SU-DHL-6 (cell line): ENCODE measurements around the gene LOXL1.

Source experiments
- EZH2phosphoT487 ChIP-seq: fragments of 200-600 bp; sonication (generic), shearing (Covaris generic); conservative IDR thresholded peaks from 2 replicates; pipeline ENCODE4 v1.6.1; 2018; ENCODE audit warnings: mild to moderate bottlenecking, antibody characterized with exemption, low read length, moderate library complexity, mixed read lengths
- TF ChIP-seq, protein P1 (sequence below): fragments of 200-600 bp; sonication (generic); IDR thresholded peaks from one replicate; pipeline ENCODE4 v1.5.1; 2017; ENCODE audit warnings: antibody characterized with exemption, mild to moderate bottlenecking, low read length, moderate library complexity; ENCODE audit not compliant: insufficient read depth, poor library complexity, severe bottlenecking

DNA sequence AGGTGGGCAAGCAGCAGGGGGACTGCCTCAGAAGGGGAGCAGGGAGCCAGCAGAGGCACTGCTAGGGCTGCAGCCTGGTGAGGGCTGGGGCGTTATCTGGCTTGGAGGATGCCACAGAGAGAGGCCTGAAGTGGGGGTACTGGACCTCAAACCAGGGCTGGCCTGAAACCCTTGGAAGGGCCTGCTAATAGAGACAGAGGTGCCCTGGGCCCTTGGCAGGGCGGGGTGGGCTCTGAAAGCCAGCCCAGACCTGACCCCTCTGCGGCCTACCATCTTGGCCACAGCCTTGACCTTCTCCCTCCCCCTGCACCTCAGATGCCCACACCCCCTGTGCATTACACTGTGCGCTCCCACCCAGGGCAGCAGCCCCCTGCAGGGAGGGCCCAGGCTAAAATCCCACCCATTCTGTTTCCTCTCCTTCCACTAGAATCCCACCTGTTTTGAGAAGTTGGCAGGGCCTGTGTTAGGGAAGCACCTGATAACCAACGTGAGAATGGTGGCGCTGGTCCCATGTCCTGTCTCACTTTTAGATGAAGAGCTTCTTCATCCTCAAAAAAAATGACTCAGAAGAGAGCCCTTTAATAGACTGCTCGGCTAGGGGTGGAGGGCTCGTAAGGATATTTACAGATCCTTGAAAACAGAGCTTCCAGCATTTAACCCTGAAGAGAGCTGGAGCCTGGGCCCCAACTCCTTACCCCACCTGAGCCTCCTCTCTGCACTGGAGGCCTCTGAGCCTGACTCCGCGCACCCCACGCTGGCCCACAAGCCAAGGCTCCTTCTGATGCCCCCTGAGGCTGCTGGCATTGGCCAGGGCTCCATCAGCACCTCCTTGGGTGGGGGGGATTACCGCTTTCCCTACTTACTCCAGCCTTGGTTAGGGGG lies 29.8 kb downstream of the LOXL1 start:
- TF ChIP-seq, protein P1, sequence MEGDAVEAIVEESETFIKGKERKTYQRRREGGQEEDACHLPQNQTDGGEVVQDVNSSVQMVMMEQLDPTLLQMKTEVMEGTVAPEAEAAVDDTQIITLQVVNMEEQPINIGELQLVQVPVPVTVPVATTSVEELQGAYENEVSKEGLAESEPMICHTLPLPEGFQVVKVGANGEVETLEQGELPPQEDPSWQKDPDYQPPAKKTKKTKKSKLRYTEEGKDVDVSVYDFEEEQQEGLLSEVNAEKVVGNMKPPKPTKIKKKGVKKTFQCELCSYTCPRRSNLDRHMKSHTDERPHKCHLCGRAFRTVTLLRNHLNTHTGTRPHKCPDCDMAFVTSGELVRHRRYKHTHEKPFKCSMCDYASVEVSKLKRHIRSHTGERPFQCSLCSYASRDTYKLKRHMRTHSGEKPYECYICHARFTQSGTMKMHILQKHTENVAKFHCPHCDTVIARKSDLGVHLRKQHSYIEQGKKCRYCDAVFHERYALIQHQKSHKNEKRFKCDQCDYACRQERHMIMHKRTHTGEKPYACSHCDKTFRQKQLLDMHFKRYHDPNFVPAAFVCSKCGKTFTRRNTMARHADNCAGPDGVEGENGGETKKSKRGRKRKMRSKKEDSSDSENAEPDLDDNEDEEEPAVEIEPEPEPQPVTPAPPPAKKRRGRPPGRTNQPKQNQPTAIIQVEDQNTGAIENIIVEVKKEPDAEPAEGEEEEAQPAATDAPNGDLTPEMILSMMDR: no peak
- no peak for TF ChIP-seq EZH2phosphoT487
